Keratinocyte (primary cell): ENCODE results near the gene ANGPTL4. TPM values are rescaled to one million over a fixed set of nuclear protein-coding genes. Genes with fewer than 3 reads are reported as not detected.
"Not testable (repeated sequence)": the region's sequence is repeated elsewhere in the genome, so short reads cannot be mapped to it uniquely, and the experiment has no call there.

Source experiments
- DNase-seq: peaks from one replicate; pipeline ENCODE4 v3.0.0-alpha.2; 2011; ENCODE audit warnings: low read depth, missing footprints, low spot score
- FAIRE-seq: peaks from 2 replicates; lab custom pipeline; 2011; peaks lifted over from hg19 to GRCh38; lab: Jason Lieb, UNC
- H2AFZ ChIP-seq: 2 replicates; pipeline ENCODE4 v1.6.0; 2012; ENCODE audit warnings: low read length, control low read depth, inconsistent platforms; ENCODE audit not compliant: control insufficient read depth
- H3K27ac ChIP-seq: 2 replicates; pipeline ENCODE4 v1.5.1; 2011; ENCODE audit warnings: low read length; ENCODE audit not compliant: control insufficient read depth, insufficient read depth
- H3K27me3 ChIP-seq: 3 replicates; pipeline ENCODE4 v1.6.0; 2011; ENCODE audit warnings: low read length; ENCODE audit not compliant: control insufficient read depth, insufficient read depth; ENCODE audit errors: extremely low read depth
- H3K36me3 ChIP-seq, 2 experiments: 2 replicates in 1 of 2; 3 replicates in 1 of 2; pipeline ENCODE4 v1.5.1; 2011; ENCODE audit warnings: low read length in 2 of 2, mild to moderate bottlenecking in 1 of 2; ENCODE audit not compliant: control insufficient read depth in 2 of 2, insufficient read depth in 2 of 2; ENCODE audit errors: extremely low read depth in 1 of 2
- H3K4me1 ChIP-seq: 3 replicates; pipeline ENCODE4 v1.5.1; 2011; ENCODE audit warnings: low read length; ENCODE audit not compliant: control insufficient read depth, insufficient read depth; ENCODE audit errors: extremely low read depth
- H3K4me2 ChIP-seq: 3 replicates; pipeline ENCODE4 v1.6.0; 2011; ENCODE audit warnings: low read depth, low read length; ENCODE audit not compliant: control insufficient read depth, insufficient read depth; ENCODE audit errors: extremely low read depth
- H3K4me3 ChIP-seq, 3 experiments: fragments of 200-600 bp in 1 of 3; sonication (generic) in 1 of 3; 2 replicates in 2 of 3; 3 replicates in 1 of 3; pipeline ENCODE4 v1.5.1; 2011 to 2016; ENCODE audit warnings: low read length in 3 of 3, mild to moderate bottlenecking in 3 of 3, control low read depth in 2 of 3, inconsistent platforms in 1 of 3, low read depth in 1 of 3, mixed read lengths in 1 of 3, mixed run types in 1 of 3, moderate library complexity in 1 of 3; ENCODE audit not compliant: control insufficient read depth in 2 of 3, insufficient read depth in 2 of 3; ENCODE audit errors: extremely low read depth in 1 of 3
- H3K79me2 ChIP-seq: 2 replicates; pipeline ENCODE4 v1.6.0; 2012; ENCODE audit warnings: low read length; ENCODE audit not compliant: control insufficient read depth, insufficient read depth
- H3K9ac ChIP-seq: 3 replicates; pipeline ENCODE4 v1.6.0; 2011; ENCODE audit warnings: low read length; ENCODE audit not compliant: control insufficient read depth, insufficient read depth; ENCODE audit errors: extremely low read depth
- H3K9me1 ChIP-seq: 3 replicates; pipeline ENCODE4 v1.6.0; 2011; ENCODE audit warnings: low read length; ENCODE audit not compliant: control insufficient read depth, insufficient read depth; ENCODE audit errors: extremely low read depth
- H3K9me3 ChIP-seq: 2 replicates; pipeline ENCODE4 v1.5.1; 2012; ENCODE audit warnings: low read depth, low read length; ENCODE audit not compliant: control insufficient read depth
- H4K20me1 ChIP-seq: 3 replicates; pipeline ENCODE4 v1.6.0; 2011; ENCODE audit warnings: low read length; ENCODE audit not compliant: control insufficient read depth, insufficient read depth; ENCODE audit errors: extremely low read depth
- CTCF ChIP-seq, 3 experiments: IDR thresholded peaks in 1 of 3; conservative IDR thresholded peaks in 1 of 3; optimal IDR thresholded peaks in 1 of 3; 2 replicates in 2 of 3; 3 replicates in 1 of 3; pipeline versions ENCODE3 to v1.5.1; 2011; ENCODE audit warnings: low read length in 3 of 3, mild to moderate bottlenecking in 3 of 3, moderate library complexity in 2 of 3, control low read depth in 1 of 3, inconsistent platforms in 1 of 3; ENCODE audit not compliant: insufficient read depth in 2 of 3; ENCODE audit errors: extremely low read depth in 1 of 3
- EZH2 ChIP-seq: IDR thresholded peaks from one replicate; pipeline ENCODE4 v1.6.1; 2012; ENCODE audit warnings: inconsistent platforms, mild to moderate bottlenecking, low read length, moderate library complexity
- dilution Hi-C: fragments of 300-500 bp; cut with MboI; formaldehyde crosslinking; loops from one replicate; pipeline ENCODE4 v1.7.0; 2020; ENCODE audit warnings: low sequenced_read_pairs; ENCODE audit not compliant: extremely low pct_ligation_motif_present
- polyA plus RNA-seq, 5 experiments: library from polyadenylated mRNA; depleted of rRNA in 3 of 5; stranded (reverse) in 3 of 5; stranded (forward) in 1 of 5; unstranded in 1 of 5; fragments of >200 nt; gene quantifications; 1 replicate in 1 of 5; 2 replicates in 3 of 5; 3 replicates in 1 of 5; pipeline versions ENCODE4 v1.2.1 to v1.2.3, GENCODE V29; 2011 to 2012; ENCODE audit warnings: missing spikeins in 2 of 5, low read depth in 1 of 5, low replicate concordance in 1 of 5

Gene ANGPTL4
- polyA plus RNA-seq, 1 donor (not counting 4 experiments of a cell fraction or from before 2014, with no cell fraction given) = 102 TPM

DNA sequence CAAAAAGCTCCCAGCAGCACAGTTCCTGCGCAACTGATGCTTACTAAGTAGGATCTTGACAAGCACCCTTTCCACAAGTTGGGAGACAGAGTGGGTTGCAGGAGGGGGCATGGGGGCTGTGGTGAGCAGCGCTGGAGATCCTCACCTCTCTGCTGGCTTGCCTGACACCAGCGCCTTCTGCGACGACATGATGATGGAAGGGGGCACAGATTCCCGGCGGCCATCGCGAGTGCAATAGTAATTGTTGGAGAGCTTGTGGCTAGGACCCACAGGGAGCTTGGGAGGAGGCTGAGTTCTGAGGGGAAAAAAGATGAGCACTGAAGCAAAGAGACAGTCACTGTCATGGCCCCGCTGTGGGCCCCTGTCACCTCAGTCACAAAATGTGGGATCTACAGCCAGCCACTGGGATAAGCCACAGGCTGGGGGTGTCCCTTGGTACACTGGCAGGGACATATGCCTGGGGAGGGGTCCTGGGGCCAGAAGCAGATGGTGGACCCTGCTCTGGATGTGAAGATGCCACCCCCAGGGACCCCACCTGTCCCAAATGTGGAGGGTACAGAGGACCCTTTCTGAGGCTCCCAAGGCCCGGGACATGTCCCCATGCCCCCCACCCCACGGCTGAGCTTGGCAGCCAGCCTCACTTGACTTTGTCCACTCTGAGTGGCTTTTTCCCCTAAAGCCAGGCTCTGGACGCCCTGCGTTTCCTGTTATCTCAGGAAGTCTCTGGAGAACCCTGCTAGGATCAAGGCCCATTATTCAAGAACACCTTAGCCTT lies 47.4 kb upstream of the ANGPTL4 start:
- H3K4me1 ChIP-seq = peaks cover 15% of the 10 kb centered on the region
- H3K4me3 ChIP-seq = no peak overlapping the region
- no peaks in the 10 kb centered on the region for H3K27me3 ChIP-seq
- dilution Hi-C loops = no loop called here
- TF ChIP-seq CTCF (optimal IDR thresholded peaks at IDR 0.05 in 1 of 3, IDR thresholded peaks at IDR 0.05 in 1 of 3, conservative IDR thresholded peaks at IDR 0.05 in 1 of 3; ENCODE audit: extremely low read depth in 1 of 3, insufficient read depth in 2 of 3, low read length in 3 of 3) = no peak
- no peak for TF ChIP-seq EZH2
- peaks cover 12 to 18% of the 10 kb centered on the region in 2 experiments for H3K36me3 ChIP-seq
- H3K9ac ChIP-seq = no peak overlapping the region
- H3K27ac ChIP-seq = no peak overlapping the region
- H3K9me1 ChIP-seq = no peaks in the 10 kb centered on the region
- FAIRE-seq = no peak
- DNase-seq = no peak
- H3K9me3 ChIP-seq = no peaks in the 10 kb centered on the region
- H3K4me2 ChIP-seq = no peak overlapping the region
- no peaks in the 10 kb centered on the region for H4K20me1 ChIP-seq
- no peak overlapping the region for H2AFZ ChIP-seq
- H3K79me2 ChIP-seq = peaks cover 18% of the 10 kb centered on the region

DNA sequence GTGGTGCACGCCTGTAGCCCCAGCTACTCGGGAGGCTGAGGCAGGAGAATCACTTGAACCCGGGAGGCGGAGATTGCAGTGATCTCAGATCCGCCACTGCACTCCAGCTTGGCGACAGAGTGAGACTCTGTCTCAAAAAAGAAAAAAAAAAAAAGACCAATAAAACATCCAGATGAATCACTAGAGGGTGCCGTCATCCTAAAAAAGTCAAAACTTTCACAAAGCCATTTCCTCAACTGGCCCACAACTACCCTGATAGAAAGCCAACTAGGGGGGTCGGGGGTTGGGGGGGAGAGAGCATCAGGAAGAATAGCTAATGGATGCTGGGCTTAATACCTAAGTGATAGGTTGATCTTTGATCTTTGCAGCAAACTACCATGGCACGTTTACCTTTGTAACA lies 45.1 kb upstream of the ANGPTL4 start:
- Histone ChIP-seq H3K4me1 (peaks cover 16% of the 10 kb centered on the region), H3K79me2 (peaks cover 39% of the 10 kb centered on the region), H3K36me3 (peaks cover 15 to 22% of the 10 kb centered on the region in 2 experiments)
- H3K27me3 ChIP-seq, H3K27ac ChIP-seq, DNase-seq, H4K20me1 ChIP-seq, dilution Hi-C loops, H3K9me1 ChIP-seq, H3K4me2 ChIP-seq, H2AFZ ChIP-seq, H3K4me3 ChIP-seq, H3K9ac ChIP-seq, FAIRE-seq, H3K9me3 ChIP-seq: not testable (repeated sequence)
